Neural cell (in vitro differentiated cells): ENCODE measurements around the gene GAREM2. TPM values are rescaled to one million over a fixed set of nuclear protein-coding genes. Genes with fewer than 3 reads are reported as not detected.

ENCODE experiments used
- H2AFZ ChIP-seq: fragments of 200-600, 300-800 bp; sonication (generic), shearing (Covaris generic); 2 replicates; pipeline ENCODE4 v1.6.0; 2014; ENCODE audit warnings: low read depth, mild to moderate bottlenecking, antibody characterized with exemption, low read length, moderate library complexity
- H3F3A ChIP-seq: fragments of 200-600 bp; shearing (Covaris generic); 2 replicates; pipeline ENCODE4 v1.6.1; 2016; ENCODE audit warnings: mild to moderate bottlenecking, moderate library complexity, mixed read lengths, antibody characterized with exemption, low read length; ENCODE audit not compliant: insufficient read depth, poor library complexity, severe bottlenecking
- H3K27ac ChIP-seq: fragments of 200-600, 300-800 bp; sonication (generic), shearing (Covaris generic); 2 replicates; pipeline ENCODE4 v1.5.1; 2014; ENCODE audit warnings: mild to moderate bottlenecking, low read length, moderate library complexity
- H3K27me3 ChIP-seq: fragments of 300-800, 200-600 bp; sonication (generic), shearing (Covaris generic); 2 replicates; pipeline ENCODE4 v1.6.0; 2014; ENCODE audit warnings: mild to moderate bottlenecking, low read depth, low read length, moderate library complexity; ENCODE audit not compliant: insufficient read depth
- H3K36me3 ChIP-seq: fragments of 300-800, 200-600 bp; sonication (generic), shearing (Covaris generic); 2 replicates; pipeline ENCODE4 v1.5.1; 2014; ENCODE audit warnings: mild to moderate bottlenecking, antibody characterized with exemption, low read length, moderate library complexity; ENCODE audit not compliant: insufficient read depth
- H3K4me2 ChIP-seq: fragments of 300-800, 200-600 bp; sonication (generic), shearing (Covaris generic); 2 replicates; pipeline ENCODE4 v1.6.0; 2014; ENCODE audit warnings: mild to moderate bottlenecking, low read length
- H3K4me3 ChIP-seq: fragments of 300-800, 200-600 bp; sonication (generic), shearing (Covaris generic); 2 replicates; pipeline ENCODE4 v1.5.1; 2014; ENCODE audit warnings: mild to moderate bottlenecking, low read length, moderate library complexity
- H3K79me2 ChIP-seq: fragments of 200-600 bp; shearing (Covaris generic); replicated peaks from 2 replicates; pipeline ENCODE4 v1.6.0; 2014; ENCODE audit warnings: mild to moderate bottlenecking, low read length, moderate library complexity; ENCODE audit not compliant: insufficient read depth
- H3K9ac ChIP-seq: fragments of 300-800, 200-600 bp; sonication (generic), shearing (Covaris generic); 2 replicates; pipeline ENCODE4 v1.6.1; 2016; ENCODE audit warnings: mild to moderate bottlenecking, low read length, mixed read lengths
- H3K9me2 ChIP-seq: fragments of 200-600 bp; shearing (Covaris generic); 2 replicates; pipeline ENCODE4 v1.6.1; 2016; ENCODE audit warnings: mild to moderate bottlenecking, low read length, mixed read lengths; ENCODE audit not compliant: insufficient read depth
- H3K9me3 ChIP-seq: fragments of 200-600, 300-800 bp; sonication (generic), shearing (Covaris generic); 2 replicates; pipeline ENCODE4 v1.6.1; 2016; ENCODE audit warnings: mild to moderate bottlenecking, mixed run types, low read length, moderate library complexity, mixed read lengths
- H4K20me1 ChIP-seq: fragments of 200-600 bp; shearing (Covaris generic); 2 replicates; pipeline ENCODE4 v1.6.1; 2016; ENCODE audit warnings: mild to moderate bottlenecking, mixed run types; ENCODE audit not compliant: insufficient read depth
- CTCF ChIP-seq: fragments of 450-650 bp; IDR thresholded peaks from 2 replicates; pipeline ENCODE4 v1.5.1; 2014; ENCODE audit warnings: antibody characterized with exemption, mild to moderate bottlenecking, moderate library complexity; ENCODE audit not compliant: poor library complexity, severe bottlenecking
- EP300 ChIP-seq: fragments of 450-650 bp; conservative IDR thresholded peaks from 2 replicates; pipeline ENCODE4 v1.6.1; 2014; ENCODE audit warnings: antibody characterized with exemption, mild to moderate bottlenecking, moderate library complexity; ENCODE audit not compliant: poor library complexity, severe bottlenecking
- EZH2 ChIP-seq: fragments of 200-600, 300-800 bp; shearing (Covaris generic), sonication (generic); IDR thresholded peaks from 2 replicates; pipeline ENCODE4 v1.6.1; 2014; ENCODE audit warnings: antibody characterized with exemption, low read length, borderline replicate concordance, mild to moderate bottlenecking; ENCODE audit not compliant: insufficient read depth, poor library complexity, severe bottlenecking
- MXI1 ChIP-seq: fragments of 450-650 bp; conservative IDR thresholded peaks from 2 replicates; pipeline ENCODE4 v1.6.1; 2014; ENCODE audit warnings: antibody characterized with exemption, mild to moderate bottlenecking; ENCODE audit not compliant: poor library complexity, severe bottlenecking
- POLR2AphosphoS5 ChIP-seq: IDR thresholded peaks from 2 replicates; pipeline ENCODE4 v1.6.1; 2012
- RAD21 ChIP-seq: fragments of 450-650 bp; conservative IDR thresholded peaks from 2 replicates; pipeline ENCODE4 v1.6.1; 2014; ENCODE audit warnings: antibody characterized with exemption, mild to moderate bottlenecking, moderate library complexity
- REST ChIP-seq: IDR thresholded peaks from 2 replicates; pipeline ENCODE4 v1.6.1; 2012; ENCODE audit warnings: borderline replicate concordance
- SMC3 ChIP-seq: fragments of 450-650 bp; conservative IDR thresholded peaks from 2 replicates; pipeline ENCODE4 v1.6.1; 2014; ENCODE audit warnings: antibody characterized with exemption, mild to moderate bottlenecking, moderate library complexity; ENCODE audit not compliant: poor library complexity
- TAF1 ChIP-seq: IDR thresholded peaks from 2 replicates; pipeline ENCODE4 v1.6.1; 2012; ENCODE audit warnings: low read depth
- polyA plus RNA-seq: library from polyadenylated mRNA; depleted of rRNA; stranded (reverse); fragments of >200 nt; gene quantifications from 2 replicates; pipeline ENCODE4 v1.2.3, GENCODE V29; 2014

GAREM2 gene
- polyA plus RNA-seq, 1 donor from 2014 or later: 3.2 TPM

GRCh38 chr2:26189751-26190150 lies 16.9 kb downstream of the GAREM2 start:
- no peaks in the 10 kb centered on the region for H3K9me2 ChIP-seq
- H3F3A ChIP-seq: no peaks in the 10 kb centered on the region
- no peaks in the 10 kb centered on the region for H3K9me3 ChIP-seq
- no peaks in the 10 kb centered on the region for H3K79me2 ChIP-seq
- H3K27me3 ChIP-seq: no peaks in the 10 kb centered on the region
- no peak overlapping the region for H2AFZ ChIP-seq
- no peak overlapping the region for H3K4me3 ChIP-seq
- H4K20me1 ChIP-seq: no peaks in the 10 kb centered on the region
- H3K27ac ChIP-seq: no peak overlapping the region
- no peak overlapping the region for H3K9ac ChIP-seq
- TF ChIP-seq RAD21: no peak
- no peak for TF ChIP-seq SMC3
- no peak for TF ChIP-seq REST
- no peak for TF ChIP-seq POLR2AphosphoS5
- TF ChIP-seq TAF1: no peak
- no peak for TF ChIP-seq MXI1
- TF ChIP-seq CTCF: no peak
- TF ChIP-seq EP300: no peak
- no peak for TF ChIP-seq EZH2
- H3K36me3 ChIP-seq: peaks cover 5% of the 10 kb centered on the region
- no peak overlapping the region for H3K4me2 ChIP-seq

- H3K27me3 ChIP-seq: no peaks in the 10 kb centered on the region
- H3K9ac ChIP-seq: no peak overlapping the region
- H2AFZ ChIP-seq: no peak overlapping the region
- H3K9me2 ChIP-seq: no peaks in the 10 kb centered on the region
- peaks cover 5% of the 10 kb centered on the region for H3K36me3 ChIP-seq
- TF ChIP-seq POLR2AphosphoS5 (no peak), EZH2 (no peak), CTCF (no peak), MXI1 (no peak)
- H3F3A ChIP-seq: no peaks in the 10 kb centered on the region
- no peak overlapping the region for H3K4me3 ChIP-seq
- no peaks in the 10 kb centered on the region for H3K79me2 ChIP-seq
- H3K9me3 ChIP-seq: no peaks in the 10 kb centered on the region
- no peak overlapping the region for H3K4me2 ChIP-seq
- H4K20me1 ChIP-seq: no peaks in the 10 kb centered on the region
- H3K27ac ChIP-seq: no peak overlapping the region
These were observed 17.5 kb downstream of the GAREM2 start for GRCh38 chr2:26190369-26190768.
